Left colon (tissue), 2 donors: ENCODE data around the gene MUC5AC. TPM values are rescaled to one million over a fixed set of nuclear protein-coding genes. Genes with fewer than 3 reads are reported as not detected.
"Not testable (repeated sequence)": the region's sequence is repeated elsewhere in the genome, so short reads cannot be mapped to it uniquely, and the experiment has no call there.

Source experiments
- ATAC-seq: fragments of 200-7000 bp; cut with Tn5 transposase; one replicate; pipeline ENCODE4 v1.9.1; 2020; ENCODE audit warnings: mild to moderate bottlenecking, moderate library complexity
- DNase-seq, 2 donors: peaks; one replicate each; pipeline ENCODE4 v3.0.0-alpha.2; 2020
- intact Hi-C, 2 donors: fragments of 100-400 bp; cut with DNase I in 1 of 2; cut with micrococcal nuclease in 1 of 2; formaldehyde crosslinking; loops; one replicate each; pipeline versions ENCODE4 v1.11.2 to v1.14.0; 2022; cut with DNase I, micrococcal nuclease
- total RNA-seq, 2 donors: library from RNA; stranded (reverse); fragmentation: NEBNext Ultra II Directional; extraction: Animal tissue kit (Norgen Biotek cat#: 25700); gene quantifications; one replicate each; pipeline ENCODE4 v1.2.1, GENCODE V29; 2021
- donor health status: DM: no; HTN: no; CAD: no.
- donor health status: DM: yes; HTN: yes; CAD: no.

Gene MUC5AC
- total RNA-seq, 2 donors from 2014 or later, result 0.03 to 0.09 TPM

DNA sequence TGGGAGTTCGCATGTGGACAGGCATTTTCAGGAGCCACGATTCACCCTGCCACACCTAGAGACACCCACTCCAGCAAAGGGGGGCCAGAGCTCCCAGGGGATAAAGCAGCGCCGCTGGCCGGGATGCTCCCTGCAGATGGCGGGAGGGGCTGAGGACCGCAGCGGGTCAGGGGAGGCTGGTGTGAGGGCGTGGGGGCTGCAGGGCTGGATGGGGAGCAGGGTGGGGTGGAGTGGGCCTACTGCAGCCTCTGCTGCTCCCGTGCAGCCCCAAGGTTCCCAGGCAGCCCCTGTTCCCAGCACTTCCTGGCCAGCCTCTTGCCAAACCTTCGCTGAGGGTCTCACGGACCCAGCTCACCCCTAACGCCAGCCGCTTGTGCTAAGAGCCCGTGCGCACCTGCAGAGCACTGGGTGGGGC is 78.2 kb downstream of the MUC5AC start:
- intact Hi-C loops, result no loop called here
- DNase-seq (peak; percentile 11 to 22), ATAC-seq (no peak)

- intact Hi-C loops, result no loop called here
- peak; percentile 11 to 25 for DNase-seq
These were observed 78.8 kb downstream of the MUC5AC start for GRCh38 chr11:1236316-1237127.

GRCh38 chr11:1237128-1237580 is 79.4 kb downstream of the MUC5AC start:
- peak; percentile 90 for DNase-seq
- ATAC-seq, result peak; percentile 60
- intact Hi-C loops, result no loop called here

More at GRCh38 chr11:1236316-1237127, 78.8 kb downstream of the MUC5AC start:
- no peak for ATAC-seq

DNA sequence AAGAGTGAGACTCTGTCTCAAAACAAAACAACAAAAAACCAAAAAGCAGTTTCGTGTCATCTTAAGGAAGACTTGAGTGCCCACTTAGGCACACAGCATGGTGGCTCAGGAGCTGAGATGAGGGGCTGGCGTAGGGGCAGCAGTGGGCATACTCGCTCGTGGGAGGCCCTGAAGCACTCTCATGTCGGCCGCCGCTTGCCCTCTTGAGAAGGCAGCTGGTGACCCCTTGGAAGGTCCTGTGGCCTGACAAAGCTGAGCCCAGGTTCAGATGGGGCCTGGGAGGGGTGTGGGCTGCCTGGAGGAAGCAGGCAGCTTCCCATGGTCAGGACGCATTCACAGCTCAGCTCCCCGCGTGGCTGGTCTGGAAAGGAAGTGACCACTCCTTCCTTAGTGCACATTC is 80.1 kb downstream of the MUC5AC start:
- peak in 1 of 2 donors; percentile 27 for DNase-seq
- ATAC-seq, result no peak
- intact Hi-C loops, result no loop called here

DNA sequence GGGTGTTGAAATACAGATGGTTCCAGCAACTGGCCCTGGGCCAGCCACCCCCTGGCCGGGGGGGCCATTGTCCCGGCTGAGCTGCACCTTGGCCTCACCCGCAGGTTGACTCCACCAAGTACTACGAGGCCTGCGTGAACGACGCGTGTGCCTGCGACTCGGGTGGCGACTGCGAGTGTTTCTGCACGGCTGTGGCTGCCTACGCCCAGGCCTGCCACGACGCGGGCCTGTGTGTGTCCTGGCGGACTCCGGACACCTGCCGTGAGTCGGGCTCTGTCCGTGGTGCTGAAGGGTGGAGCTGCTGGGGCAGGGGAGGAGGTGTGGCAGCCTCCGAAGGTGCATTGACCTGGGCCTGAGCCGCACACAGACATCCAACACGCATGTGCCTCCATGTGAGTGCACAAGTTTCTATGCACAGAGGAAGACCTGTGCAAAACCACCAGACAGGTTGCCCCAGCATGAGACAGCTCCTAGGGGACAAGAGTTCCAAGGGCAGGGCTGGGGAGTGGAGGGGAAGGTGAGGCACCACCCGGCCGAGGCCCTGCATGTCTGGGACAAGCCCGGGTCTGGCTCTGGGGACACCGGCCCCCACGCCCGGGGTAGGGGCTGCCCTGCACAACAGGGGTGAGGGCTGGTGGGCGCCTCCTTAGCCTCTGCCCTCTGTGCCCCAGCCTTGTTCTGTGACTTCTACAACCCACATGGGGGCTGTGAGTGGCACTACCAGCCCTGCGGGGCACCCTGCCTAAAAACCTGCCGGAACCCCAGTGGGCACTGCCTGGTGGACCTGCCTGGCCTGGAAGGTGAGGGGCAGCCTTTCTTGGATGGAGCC is 81.2 kb downstream of the MUC5AC start:
- intact Hi-C loops, result no loop called here
- DNase-seq (peak; percentile 72 to 89), ATAC-seq (peak; percentile 63)

DNA sequence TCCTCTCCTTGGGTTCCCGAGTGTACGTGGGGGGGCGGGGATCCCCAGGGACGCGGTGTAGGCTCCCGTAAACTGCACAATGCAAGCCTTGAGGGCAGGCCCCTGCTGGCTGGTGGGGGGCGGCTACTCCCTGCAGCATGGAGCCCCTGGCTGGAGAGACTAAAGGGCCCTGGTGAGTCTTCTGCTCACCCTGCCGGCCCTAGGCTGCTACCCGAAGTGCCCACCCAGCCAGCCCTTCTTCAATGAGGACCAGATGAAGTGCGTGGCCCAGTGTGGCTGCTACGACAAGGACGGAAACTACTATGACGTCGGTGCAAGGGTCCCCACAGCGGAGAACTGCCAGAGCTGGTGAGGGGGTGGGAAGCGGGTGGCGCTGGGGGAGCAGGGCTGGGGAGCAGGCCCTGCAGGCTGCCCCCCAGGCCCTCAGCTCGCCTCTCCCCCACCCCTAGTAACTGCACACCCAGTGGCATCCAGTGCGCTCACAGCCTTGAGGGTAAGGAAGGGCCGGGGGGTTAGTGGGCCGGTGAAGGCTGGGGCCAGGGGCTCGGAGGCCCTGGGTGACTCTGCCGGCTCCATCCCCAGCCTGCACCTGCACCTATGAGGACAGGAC is 81.9 kb downstream of the MUC5AC start:
- intact Hi-C loops, result no loop called here
- no peak for ATAC-seq
- no peak for DNase-seq

GRCh38 chr11:1240771-1241170 is 83.0 kb downstream of the MUC5AC start:
- ATAC-seq, result no peak
- intact Hi-C loops, result no loop called here
- DNase-seq, result no peak

DNA sequence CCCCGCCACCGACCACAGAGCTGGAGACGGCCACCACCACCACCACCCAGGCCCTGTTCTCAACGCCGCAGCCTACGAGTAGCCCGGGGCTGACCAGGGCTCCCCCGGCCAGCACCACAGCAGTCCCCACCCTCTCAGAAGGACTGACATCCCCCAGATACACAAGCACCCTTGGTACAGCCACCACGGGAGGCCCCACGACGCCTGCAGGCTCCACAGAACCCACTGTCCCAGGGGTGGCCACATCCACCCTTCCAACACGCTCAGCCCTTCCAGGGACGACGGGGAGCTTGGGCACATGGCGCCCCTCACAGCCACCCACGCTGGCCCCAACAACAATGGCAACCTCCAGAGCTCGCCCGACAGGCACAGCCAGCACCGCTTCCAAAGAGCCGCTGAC is 84.0 kb downstream of the MUC5AC start:
- ATAC-seq, result no peak
- intact Hi-C loops, result no loop called here
- DNase-seq, result no peak

DNA sequence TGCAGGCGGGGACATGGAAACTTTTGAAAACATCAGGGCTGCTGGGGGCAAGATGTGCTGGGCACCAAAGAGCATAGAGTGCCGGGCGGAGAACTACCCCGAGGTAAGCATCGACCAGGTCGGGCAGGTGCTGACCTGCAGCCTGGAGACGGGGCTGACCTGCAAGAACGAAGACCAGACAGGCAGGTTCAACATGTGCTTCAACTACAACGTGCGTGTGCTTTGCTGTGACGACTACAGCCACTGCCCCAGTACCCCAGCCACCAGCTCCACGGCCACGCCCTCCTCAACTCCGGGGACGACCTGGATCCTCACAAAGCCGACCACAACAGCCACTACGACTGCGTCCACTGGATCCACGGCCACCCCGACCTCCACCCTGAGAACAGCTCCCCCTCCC is 84.5 kb downstream of the MUC5AC start:
- intact Hi-C loops, result no loop called here
- no peak for DNase-seq
- ATAC-seq, result no peak

DNA sequence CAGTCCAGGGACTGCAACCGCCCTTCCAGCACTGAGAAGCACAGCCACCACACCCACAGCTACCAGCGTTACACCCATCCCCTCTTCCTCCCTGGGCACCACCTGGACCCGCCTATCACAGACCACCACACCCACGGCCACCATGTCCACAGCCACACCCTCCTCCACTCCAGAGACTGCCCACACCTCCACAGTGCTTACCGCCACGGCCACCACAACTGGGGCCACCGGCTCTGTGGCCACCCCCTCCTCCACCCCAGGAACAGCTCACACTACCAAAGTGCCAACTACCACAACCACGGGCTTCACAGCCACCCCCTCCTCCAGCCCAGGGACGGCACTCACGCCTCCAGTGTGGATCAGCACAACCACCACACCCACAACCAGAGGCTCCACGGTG is 85.0 kb downstream of the MUC5AC start:
- DNase-seq, intact Hi-C loops, ATAC-seq: not testable (repeated sequence)

DNA sequence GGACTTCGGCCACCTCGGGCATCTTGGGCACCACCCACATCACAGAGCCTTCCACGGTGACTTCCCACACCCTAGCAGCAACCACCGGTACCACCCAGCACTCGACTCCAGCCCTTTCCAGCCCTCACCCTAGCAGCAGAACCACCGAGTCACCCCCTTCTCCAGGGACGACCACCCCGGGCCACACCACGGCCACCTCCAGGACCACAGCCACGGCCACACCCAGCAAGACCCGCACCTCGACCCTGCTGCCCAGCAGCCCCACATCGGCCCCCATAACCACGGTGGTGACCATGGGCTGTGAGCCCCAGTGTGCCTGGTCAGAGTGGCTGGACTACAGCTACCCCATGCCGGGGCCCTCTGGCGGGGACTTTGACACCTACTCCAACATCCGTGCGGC is 85.8 kb downstream of the MUC5AC start:
- ATAC-seq, DNase-seq, intact Hi-C loops: not testable (repeated sequence)

DNA sequence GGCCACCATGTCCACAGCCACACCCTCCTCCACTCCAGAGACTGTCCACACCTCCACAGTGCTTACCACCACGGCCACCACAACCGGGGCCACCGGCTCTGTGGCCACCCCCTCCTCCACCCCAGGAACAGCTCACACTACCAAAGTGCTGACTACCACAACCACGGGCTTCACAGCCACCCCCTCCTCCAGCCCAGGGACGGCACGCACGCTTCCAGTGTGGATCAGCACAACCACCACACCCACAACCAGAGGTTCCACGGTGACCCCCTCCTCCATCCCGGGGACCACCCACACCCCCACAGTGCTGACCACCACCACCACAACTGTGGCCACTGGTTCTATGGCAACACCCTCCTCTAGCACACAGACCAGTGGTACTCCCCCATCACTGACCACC is 86.8 kb downstream of the MUC5AC start:
- DNase-seq, ATAC-seq, intact Hi-C loops: not testable (repeated sequence)

GRCh38 chr11:1245717-1246116 is 88.0 kb downstream of the MUC5AC start:
- intact Hi-C loops, DNase-seq: not testable (repeated sequence)
- peak; percentile 40 for ATAC-seq

DNA sequence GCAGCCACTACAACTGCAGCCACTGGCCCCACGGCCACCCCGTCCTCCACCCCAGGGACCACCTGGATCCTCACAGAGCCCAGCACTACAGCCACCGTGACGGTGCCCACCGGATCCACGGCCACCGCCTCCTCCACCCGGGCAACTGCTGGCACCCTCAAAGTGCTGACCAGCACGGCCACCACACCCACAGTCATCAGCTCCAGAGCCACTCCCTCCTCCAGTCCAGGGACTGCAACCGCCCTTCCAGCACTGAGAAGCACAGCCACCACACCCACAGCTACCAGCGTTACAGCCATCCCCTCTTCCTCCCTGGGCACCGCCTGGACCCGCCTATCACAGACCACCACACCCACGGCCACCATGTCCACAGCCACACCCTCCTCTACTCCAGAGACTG is 88.5 kb downstream of the MUC5AC start:
- DNase-seq (peak; percentile 66 to 73), ATAC-seq (peak; percentile 73)
- intact Hi-C loops, result not testable (repeated sequence)

DNA sequence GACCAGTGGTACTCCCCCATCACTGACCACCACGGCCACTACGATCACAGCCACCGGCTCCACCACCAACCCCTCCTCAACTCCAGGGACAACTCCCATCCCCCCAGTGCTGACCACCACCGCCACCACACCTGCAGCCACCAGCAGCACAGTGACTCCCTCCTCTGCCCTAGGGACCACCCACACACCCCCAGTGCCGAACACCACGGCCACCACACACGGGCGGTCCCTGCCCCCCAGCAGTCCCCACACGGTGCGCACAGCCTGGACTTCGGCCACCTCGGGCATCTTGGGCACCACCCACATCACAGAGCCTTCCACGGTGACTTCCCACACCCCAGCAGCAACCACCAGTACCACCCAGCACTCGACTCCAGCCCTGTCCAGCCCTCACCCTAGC is 89.3 kb downstream of the MUC5AC start:
- intact Hi-C loops, DNase-seq, ATAC-seq: not testable (repeated sequence)

DNA sequence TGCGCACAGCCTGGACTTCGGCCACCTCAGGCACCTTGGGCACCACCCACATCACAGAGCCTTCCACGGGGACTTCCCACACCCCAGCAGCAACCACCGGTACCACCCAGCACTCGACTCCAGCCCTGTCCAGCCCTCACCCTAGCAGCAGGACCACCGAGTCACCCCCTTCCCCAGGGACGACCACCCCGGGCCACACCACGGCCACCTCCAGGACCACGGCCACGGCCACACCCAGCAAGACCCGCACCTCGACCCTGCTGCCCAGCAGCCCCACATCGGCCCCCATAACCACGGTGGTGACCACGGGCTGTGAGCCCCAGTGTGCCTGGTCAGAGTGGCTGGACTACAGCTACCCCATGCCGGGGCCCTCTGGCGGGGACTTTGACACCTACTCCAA is 91.2 kb downstream of the MUC5AC start:
- ATAC-seq, intact Hi-C loops, DNase-seq: not testable (repeated sequence)

DNA sequence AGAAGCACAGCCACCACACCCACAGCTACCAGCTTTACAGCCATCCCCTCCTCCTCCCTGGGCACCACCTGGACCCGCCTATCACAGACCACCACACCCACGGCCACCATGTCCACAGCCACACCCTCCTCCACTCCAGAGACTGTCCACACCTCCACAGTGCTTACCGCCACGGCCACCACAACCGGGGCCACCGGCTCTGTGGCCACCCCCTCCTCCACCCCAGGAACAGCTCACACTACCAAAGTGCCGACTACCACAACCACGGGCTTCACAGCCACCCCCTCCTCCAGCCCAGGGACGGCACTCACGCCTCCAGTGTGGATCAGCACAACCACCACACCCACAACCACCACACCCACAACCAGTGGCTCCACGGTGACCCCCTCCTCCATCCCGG is 92.7 kb downstream of the MUC5AC start:
- ATAC-seq, DNase-seq, intact Hi-C loops: not testable (repeated sequence)
